Tibial artery (tissue), 4 donors: ENCODE data around the gene LEMD2.

ENCODE experiments used
- DNase-seq, 2 donors: peaks; one replicate each; pipeline ENCODE4 v3.0.0-alpha.2; 2019
- H3K27ac ChIP-seq, 2 donors: fragments of 200-600 bp; sonication (generic) in 1 of 2; 1 replicate in 1 of 2; 2 replicates in 1 of 2; pipeline ENCODE4 v1.5.1; 2018 to 2019; ENCODE audit warnings: mild to moderate bottlenecking in 1 of 2
- H3K27me3 ChIP-seq, 2 donors: fragments of 200-600 bp; sonication (generic) in 1 of 2; one replicate each; pipeline versions ENCODE4 v1.5.1 to v1.6.0; 2016 to 2019
- H3K36me3 ChIP-seq, 3 donors: fragments of 200-600 bp; sonication (generic) in 2 of 3; one replicate each; pipeline ENCODE4 v1.5.1; 2016 to 2019; ENCODE audit warnings: mild to moderate bottlenecking in 2 of 3
- H3K4me1 ChIP-seq, 4 donors: fragments of 200-600 bp; sonication (generic) in 2 of 4; 1 replicate in 3 of 4; 2 replicates in 1 of 4; pipeline ENCODE4 v1.5.1; 2016 to 2019
- H3K4me3 ChIP-seq, 2 donors: fragments of 200-600 bp; sonication (generic) in 1 of 2; 1 replicate in 1 of 2; 2 replicates in 1 of 2; pipeline ENCODE4 v1.5.1; 2018 to 2019; ENCODE audit warnings: mild to moderate bottlenecking in 2 of 2
- H3K9me3 ChIP-seq, 3 donors: fragments of 200-600 bp; sonication (generic) in 1 of 3; one replicate each; pipeline ENCODE4 v1.5.1; 2016 to 2019
- intact Hi-C: fragments of 100-400 bp; cut with DNase I; formaldehyde crosslinking; loops from one replicate; pipeline ENCODE4 v1.15.0; 2023; ENCODE audit warnings: low total_unique reads
- TF ChIP-seq, protein P1 (sequence below), 2 experiments: fragments of 200-600 bp in 1 of 2; fragments of 450-650 bp in 1 of 2; IDR thresholded peaks; one replicate each; pipeline ENCODE4 v1.5.1; 2017 to 2019; ENCODE audit warnings: antibody characterized with exemption in 2 of 2, mild to moderate bottlenecking in 1 of 2, moderate library complexity in 1 of 2

Gene LEMD2

DNA sequence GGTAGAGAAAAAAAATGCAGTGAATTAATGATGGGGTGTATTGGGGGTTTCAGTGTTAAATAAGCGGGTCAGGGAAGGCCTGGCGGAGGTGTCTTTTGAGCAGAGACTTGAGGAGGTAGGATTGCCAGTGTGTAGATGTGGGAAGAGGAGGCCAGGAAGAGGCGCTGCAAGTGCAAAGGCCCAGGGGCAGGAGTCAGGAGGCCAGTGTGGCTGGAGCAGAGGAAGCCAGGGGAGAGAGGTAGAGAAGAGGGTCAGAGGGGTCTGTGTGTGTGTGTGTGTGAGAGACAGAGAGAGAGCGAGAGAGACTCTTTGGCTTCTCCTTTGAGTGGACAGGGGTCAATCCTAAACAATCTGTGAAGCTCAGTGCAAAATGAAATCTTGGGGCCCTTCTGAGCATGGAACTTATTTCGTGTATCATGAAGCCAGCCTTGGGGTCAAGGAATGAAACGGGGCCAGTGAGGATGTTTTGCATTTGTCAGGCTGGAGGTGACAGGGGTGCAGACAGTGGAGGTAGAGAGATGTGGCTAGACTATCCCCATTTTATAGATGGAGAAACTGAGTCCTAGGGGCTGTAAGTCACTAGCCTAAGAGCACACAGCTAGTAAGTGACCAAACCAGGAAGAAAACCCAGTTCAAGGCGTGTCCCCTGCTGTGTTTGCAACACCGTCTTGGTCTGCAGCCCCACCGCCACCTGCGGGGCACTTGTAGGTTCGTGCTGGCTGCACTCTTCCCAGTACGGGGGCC, 32.5 kb downstream of the LEMD2 start:
- intact Hi-C loops, result no loop called here
- H3K9me3 ChIP-seq, result no peaks in the 10 kb centered on the region
- no peaks in the 10 kb centered on the region for H3K36me3 ChIP-seq
- H3K27me3 ChIP-seq, result peaks cover 0 to 13% of the 10 kb centered on the region in 2 donors
- no peaks in the 10 kb centered on the region for H3K4me1 ChIP-seq
- DNase-seq, result no peak
- H3K4me3 ChIP-seq, result no peak overlapping the region
- TF ChIP-seq, protein P1, sequence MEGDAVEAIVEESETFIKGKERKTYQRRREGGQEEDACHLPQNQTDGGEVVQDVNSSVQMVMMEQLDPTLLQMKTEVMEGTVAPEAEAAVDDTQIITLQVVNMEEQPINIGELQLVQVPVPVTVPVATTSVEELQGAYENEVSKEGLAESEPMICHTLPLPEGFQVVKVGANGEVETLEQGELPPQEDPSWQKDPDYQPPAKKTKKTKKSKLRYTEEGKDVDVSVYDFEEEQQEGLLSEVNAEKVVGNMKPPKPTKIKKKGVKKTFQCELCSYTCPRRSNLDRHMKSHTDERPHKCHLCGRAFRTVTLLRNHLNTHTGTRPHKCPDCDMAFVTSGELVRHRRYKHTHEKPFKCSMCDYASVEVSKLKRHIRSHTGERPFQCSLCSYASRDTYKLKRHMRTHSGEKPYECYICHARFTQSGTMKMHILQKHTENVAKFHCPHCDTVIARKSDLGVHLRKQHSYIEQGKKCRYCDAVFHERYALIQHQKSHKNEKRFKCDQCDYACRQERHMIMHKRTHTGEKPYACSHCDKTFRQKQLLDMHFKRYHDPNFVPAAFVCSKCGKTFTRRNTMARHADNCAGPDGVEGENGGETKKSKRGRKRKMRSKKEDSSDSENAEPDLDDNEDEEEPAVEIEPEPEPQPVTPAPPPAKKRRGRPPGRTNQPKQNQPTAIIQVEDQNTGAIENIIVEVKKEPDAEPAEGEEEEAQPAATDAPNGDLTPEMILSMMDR (IDR thresholded peaks at IDR 0.05), result no peak
- no peak overlapping the region for H3K27ac ChIP-seq

DNA sequence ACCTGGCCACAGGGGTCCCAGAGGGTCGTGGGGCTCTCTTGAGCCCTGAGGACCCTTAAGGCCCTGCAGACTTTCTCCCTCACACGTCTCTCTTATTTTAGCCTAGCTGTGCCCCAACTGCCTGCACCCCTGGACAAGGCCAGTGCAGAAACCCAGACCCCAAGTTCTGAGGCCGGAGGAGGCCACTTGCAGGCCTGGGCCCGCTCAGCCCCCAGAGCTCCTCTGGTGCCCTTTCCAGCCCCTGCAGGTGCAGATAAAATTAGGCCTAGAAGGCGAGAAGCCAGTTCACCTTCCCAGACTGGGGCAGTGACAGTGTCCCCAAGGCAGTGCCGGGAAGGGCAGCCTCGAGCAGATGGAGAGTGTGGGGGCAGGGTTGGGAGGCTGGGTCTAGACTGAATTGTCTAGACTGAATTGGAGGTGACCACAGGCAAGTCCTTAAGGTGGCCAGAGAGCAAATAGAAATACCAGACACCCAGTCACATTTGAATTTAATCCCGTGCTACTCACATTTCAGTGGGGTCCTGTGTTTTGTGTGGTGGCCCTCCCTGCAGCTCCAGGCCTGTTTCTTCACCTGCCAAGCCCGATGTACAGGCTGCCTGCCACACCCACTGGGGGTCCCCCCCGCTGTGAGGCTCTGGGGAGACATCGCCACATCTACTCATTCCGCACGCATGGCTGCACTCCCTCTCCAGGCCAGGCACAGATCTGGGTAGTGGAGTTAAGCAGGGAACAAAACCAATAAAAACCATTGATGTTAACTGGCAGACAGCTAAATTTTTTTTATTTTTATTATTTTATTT, 33.7 kb downstream of the LEMD2 start:
- H3K9me3 ChIP-seq, result no peaks in the 10 kb centered on the region
- H3K4me3 ChIP-seq, result no peak overlapping the region
- no peaks in the 10 kb centered on the region for H3K4me1 ChIP-seq

DNA sequence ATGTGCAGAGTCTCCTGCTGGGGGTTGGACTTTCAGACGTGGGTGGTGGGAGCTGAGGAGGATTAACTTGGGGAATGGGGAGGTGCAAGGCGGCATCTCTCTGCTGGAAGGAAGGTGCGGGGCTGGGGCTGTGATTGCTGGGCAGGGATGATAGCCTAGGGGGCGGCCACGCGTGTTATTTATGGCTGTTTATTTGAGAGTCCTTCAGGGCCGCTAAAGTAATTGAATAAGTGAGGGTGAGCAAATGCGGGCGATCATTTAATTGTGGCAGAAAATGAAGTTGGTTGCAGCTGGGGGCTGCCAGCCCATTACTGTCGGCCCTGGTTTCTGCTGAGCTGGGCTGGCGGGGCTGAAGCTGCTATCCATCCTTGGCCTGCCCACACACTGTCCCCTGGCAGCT, 34.7 kb downstream of the LEMD2 start:
- H3K27ac ChIP-seq, result no peak overlapping the region
- H3K4me1 ChIP-seq, result no peaks in the 10 kb centered on the region
- intact Hi-C loops, result no loop called here
- no peaks in the 10 kb centered on the region for H3K36me3 ChIP-seq
- no peak for DNase-seq
- H3K9me3 ChIP-seq, result no peaks in the 10 kb centered on the region
- TF ChIP-seq, protein P1 (IDR thresholded peaks at IDR 0.05), result no peak
- H3K4me3 ChIP-seq, result no peak overlapping the region
- peaks cover 0 to 13% of the 10 kb centered on the region in 2 donors for H3K27me3 ChIP-seq

More for the DNA sequence above, 33.7 kb downstream of the LEMD2 start:
- TF ChIP-seq, protein P1 (IDR thresholded peaks at IDR 0.05), result no peak
- Histone ChIP-seq H3K27me3 (peaks cover 0 to 13% of the 10 kb centered on the region in 2 donors), H3K36me3 (no peaks in the 10 kb centered on the region), H3K27ac (no peak overlapping the region)
- intact Hi-C loops, result no loop called here
- DNase-seq, result no peak

DNA sequence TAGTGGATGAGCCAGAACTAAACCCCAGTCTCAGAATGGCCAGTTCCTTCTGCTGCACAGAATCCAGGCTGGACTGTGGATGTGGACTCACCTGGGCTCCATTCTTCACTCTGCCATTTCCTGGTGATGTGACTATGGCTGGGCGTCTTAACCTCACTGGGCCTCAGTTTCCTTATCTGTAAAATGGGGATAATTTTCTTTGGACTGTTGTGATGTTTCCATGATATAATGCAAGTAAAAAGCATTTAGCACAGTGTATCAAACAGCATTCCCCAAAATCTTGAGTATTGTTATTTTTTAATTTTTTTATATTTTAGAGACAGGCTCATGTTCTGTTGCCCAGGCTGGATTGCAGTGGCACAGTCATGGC, 36.3 kb downstream of the LEMD2 start:
- Histone ChIP-seq H3K4me3 (no peak overlapping the region), H3K27me3 (peaks cover 0 to 13% of the 10 kb centered on the region in 2 donors), H3K9me3 (no peaks in the 10 kb centered on the region), H3K27ac (no peak overlapping the region), H3K4me1 (no peaks in the 10 kb centered on the region), H3K36me3 (no peaks in the 10 kb centered on the region)
- TF ChIP-seq, protein P1 (IDR thresholded peaks at IDR 0.05), result no peak
- intact Hi-C loops, result no loop called here
- DNase-seq, result no peak

DNA sequence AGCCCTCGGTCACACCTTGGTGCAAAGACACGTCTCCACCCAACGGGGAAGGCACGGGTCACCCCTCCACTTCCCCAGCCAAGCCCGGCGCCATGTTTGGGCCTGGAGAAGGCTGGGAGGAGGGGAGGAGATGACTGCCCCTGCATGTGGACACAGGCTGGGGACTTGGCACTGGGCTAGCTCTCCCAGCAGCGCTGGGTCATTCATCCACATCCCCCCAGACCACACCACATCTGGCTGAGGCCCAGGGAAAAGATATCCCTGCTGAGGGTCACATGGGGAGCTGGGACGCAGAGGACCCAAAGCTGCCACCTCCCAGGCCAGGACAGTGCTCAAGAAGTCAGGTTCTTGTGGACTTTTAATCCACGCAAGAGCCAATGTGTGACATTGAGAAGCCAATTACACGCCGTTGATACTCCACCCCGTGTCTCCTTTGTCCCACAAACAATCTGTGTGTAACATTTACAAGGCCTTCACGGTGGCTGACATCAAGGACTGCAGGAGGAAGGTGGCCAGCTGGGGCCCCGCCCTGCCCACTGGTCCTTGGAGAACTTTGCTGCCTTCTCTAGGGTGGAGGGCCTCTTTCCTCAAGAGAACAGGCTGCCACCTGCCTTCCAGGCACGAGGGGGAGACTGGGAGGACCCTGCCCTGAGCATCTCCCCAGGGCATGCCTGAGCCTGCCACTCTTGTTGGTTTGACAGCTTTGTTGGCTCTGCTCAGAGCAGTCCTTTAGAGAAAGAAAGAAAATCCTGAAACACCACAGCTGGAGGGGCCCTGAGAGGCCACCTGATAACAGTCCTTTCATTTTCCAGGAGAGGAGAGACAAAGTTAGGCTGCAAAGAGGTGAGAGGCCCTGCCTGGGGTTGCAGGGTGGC, 36.9 kb downstream of the LEMD2 start:
- Histone ChIP-seq H3K27me3 (peaks cover 0 to 13% of the 10 kb centered on the region in 2 donors), H3K36me3 (no peaks in the 10 kb centered on the region), H3K9me3 (no peaks in the 10 kb centered on the region), H3K4me3 (no peak overlapping the region), H3K27ac (no peak overlapping the region), H3K4me1 (no peaks in the 10 kb centered on the region)
- intact Hi-C loops, result no loop called here
- DNase-seq, result no peak
- TF ChIP-seq, protein P1 (IDR thresholded peaks at IDR 0.05), result no peak
